Measurements from ENCODE around the gene SP4. TPM values are rescaled to one million over a fixed set of nuclear protein-coding genes. Genes with fewer than 3 reads are reported as not detected.

SP4 gene
- 1 to 10 TPM in 11 of 12 donors, not detected in 1; 3.8 to 8.8 (median 7.2) TPM for polyA plus RNA-seq (ENCODE audit: insufficient read length in 12 of 12)
- long read RNA-seq, donor 1, result 0 reads
- long read RNA-seq, donor 2, full-length matches to known transcripts, result 2 of 2 reads
- long read RNA-seq, donor 2, partial matches to known transcripts, result 0 of 2 reads
- long read RNA-seq, donor 2, other reads (novel, unspliced or antisense), result 0 of 2 reads
- long read RNA-seq, donor 3, result 0 reads
- long read RNA-seq, donor 4, full-length matches to known transcripts, result 1 of 1 reads
- long read RNA-seq, donor 4, partial matches to known transcripts, result 0 of 1 reads
- long read RNA-seq, donor 4, other reads (novel, unspliced or antisense), result 0 of 1 reads
- long read RNA-seq, donor 5, full-length matches to known transcripts, result 1 of 6 reads
- long read RNA-seq, donor 5, partial matches to known transcripts, result 5 of 6 reads
- long read RNA-seq, donor 5, other reads (novel, unspliced or antisense), result 0 of 6 reads
- long read RNA-seq, donor 6, result 0 reads
- long read RNA-seq, donor 7, result 0 reads
- long read RNA-seq, donor 8, full-length matches to known transcripts, result 1 of 1 reads
- long read RNA-seq, donor 8, partial matches to known transcripts, result 0 of 1 reads
- long read RNA-seq, donor 8, other reads (novel, unspliced or antisense), result 0 of 1 reads
- long read RNA-seq, donor 9, result 0 reads
- long read RNA-seq, donor 10, result 0 reads
- long read RNA-seq, donor 11, full-length matches to known transcripts, result 1 of 1 reads
- long read RNA-seq, donor 11, partial matches to known transcripts, result 0 of 1 reads
- long read RNA-seq, donor 11, other reads (novel, unspliced or antisense), result 0 of 1 reads

GRCh38 chr7:21427871-21428658 lies at the start of gene SP4:
Gene SP4, plus strand, starts transcription at chr7:21428083. Its CDS starts 169 bp downstream, at chr7:21428252.
- peak; percentile 91 for DNase-seq

DNA sequence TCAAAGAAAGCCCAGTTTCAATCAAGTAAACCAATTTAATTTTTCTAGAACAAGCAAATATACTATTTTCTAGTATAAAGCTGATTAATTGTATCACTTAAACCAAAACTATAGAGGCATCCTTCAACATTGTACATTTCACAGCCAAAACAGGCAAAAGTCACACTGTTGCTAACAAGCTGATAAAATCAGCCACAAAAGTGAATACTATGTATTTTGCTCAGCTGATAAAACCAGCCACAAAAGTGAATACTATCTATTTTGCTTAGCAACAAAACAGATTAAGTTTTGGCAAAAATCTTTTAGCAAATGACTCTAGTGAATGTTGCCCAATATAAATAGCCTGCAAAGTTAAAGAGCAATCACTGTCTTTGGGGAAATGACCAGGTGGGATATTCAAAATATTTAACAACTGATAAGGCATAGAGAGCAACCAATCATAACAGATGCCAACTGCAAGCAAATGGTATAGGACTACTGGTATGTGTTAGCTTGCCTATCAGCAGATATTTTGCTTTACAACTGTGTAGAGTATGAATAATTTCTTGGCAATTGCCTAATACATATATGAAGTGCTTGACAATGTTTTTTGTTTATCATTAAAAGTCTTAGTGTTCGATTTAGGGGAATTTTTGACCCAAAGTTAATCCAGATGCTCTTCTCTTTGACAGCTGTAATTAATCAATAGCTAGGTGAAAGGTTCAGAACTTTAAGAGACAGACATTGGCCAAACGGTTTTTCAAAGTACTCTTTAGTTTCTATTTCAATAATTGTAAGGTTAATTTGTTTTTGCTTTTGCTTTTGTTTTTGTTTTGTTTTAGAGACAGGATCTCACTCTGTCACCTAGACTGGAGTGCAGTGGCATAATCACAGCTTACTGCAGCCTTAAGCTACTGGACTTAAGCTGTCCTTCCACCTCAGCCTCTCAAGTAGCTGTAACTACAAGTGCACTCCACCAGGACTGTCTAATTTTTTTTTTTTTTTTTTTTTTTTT lies 44.4 kb upstream of the SP4 start:
- no peak for DNase-seq

- no peak for DNase-seq
Observed at GRCh38 chr7:21393937-21394336, 33.9 kb upstream of the SP4 start.

GRCh38 chr7:21401944-21402343 lies 25.9 kb upstream of the SP4 start:
- no peak for DNase-seq

GRCh38 chr7:21407796-21408480 lies 19.9 kb upstream of the SP4 start:
- DNase-seq, result no peak

- no peak for DNase-seq
Observed at GRCh38 chr7:21408481-21408820, 19.4 kb upstream of the SP4 start.

GRCh38 chr7:21412410-21412851 lies 15.5 kb upstream of the SP4 start:
- DNase-seq, result no peak

DNA sequence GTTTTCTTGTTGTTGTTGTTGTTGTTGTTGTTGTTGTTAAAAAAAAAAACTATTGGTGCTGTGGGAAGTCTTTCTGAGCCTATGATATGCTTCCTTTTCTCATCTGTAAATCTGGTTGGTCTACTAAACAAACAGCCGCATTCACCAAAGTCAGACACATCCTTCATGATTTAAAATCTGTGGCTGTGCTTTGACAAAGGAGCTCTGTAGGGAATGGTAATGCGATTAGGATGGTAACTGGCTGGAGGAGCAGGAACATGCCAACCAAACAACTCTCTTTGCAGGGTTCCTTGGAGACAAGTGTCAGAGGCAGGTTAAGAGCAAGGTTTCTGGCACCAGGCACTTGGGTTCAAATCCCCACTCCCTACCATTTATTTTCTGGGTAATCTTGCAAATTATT lies 14.9 kb upstream of the SP4 start:
- DNase-seq, result no peak

DNA sequence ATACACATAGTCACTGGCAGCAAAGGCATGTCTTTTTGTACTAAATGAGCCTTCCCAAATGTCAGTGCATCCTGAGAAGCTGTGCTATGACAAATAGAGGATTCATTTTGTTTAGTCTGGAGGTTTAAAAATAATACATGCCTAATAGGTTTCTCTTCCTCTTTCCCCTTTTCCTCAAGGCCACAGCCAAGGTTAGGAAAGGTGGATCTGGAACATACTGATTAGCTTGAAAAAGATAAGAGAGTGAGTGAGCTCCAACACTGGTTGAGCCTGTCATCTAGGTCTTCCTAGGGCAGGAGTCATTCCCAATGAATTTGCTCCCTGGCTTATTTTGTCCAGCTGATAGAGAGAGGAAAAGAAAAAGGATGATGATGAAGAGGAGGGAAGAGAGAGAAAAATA lies 14.4 kb upstream of the SP4 start:
- DNase-seq, result no peak

- no peak for DNase-seq
Observed at GRCh38 chr7:21414795-21415393, 13.0 kb upstream of the SP4 start.

DNA sequence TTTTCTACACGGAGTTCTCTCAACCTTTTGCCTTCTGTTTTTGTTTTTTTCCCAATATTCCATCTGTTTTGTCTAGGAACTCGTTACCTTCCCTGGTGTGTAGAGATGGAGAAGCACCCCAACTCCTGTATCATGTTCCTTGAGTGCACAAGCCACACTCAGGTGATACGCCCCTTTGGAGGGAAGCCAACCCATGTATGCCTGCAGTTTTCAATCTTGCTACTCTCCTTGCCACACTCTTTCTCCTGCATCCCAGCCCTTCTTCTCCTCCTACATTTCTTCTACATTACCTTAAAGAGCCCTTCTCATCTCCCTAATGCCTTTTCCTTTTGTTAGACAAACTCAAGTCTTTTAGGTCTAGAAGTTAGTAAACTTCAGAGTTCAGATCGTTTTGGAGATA lies 10.2 kb upstream of the SP4 start:
- no peak for DNase-seq

DNA sequence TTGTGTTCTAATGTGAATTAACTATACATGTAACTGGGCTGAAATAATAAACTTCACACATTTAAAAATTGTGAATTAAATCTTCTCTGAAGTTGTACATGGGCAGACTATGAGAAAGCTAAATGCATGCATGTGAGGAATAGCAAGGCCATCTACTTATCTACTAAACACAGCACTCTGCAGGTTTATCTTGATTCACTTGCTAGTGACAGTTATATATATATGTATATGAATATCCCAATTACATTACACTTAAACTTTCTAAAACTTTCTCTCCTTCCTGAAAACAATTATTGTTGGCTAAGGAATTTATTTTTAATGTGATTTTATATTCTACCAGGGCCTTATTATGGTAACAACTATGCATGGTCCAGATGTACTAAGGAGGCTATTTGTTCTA lies 5.1 kb upstream of the SP4 start:
- no peak for DNase-seq

- DNase-seq, result no peak
Observed at GRCh38 chr7:21425290-21425689, 2.6 kb upstream of the SP4 start.

DNA sequence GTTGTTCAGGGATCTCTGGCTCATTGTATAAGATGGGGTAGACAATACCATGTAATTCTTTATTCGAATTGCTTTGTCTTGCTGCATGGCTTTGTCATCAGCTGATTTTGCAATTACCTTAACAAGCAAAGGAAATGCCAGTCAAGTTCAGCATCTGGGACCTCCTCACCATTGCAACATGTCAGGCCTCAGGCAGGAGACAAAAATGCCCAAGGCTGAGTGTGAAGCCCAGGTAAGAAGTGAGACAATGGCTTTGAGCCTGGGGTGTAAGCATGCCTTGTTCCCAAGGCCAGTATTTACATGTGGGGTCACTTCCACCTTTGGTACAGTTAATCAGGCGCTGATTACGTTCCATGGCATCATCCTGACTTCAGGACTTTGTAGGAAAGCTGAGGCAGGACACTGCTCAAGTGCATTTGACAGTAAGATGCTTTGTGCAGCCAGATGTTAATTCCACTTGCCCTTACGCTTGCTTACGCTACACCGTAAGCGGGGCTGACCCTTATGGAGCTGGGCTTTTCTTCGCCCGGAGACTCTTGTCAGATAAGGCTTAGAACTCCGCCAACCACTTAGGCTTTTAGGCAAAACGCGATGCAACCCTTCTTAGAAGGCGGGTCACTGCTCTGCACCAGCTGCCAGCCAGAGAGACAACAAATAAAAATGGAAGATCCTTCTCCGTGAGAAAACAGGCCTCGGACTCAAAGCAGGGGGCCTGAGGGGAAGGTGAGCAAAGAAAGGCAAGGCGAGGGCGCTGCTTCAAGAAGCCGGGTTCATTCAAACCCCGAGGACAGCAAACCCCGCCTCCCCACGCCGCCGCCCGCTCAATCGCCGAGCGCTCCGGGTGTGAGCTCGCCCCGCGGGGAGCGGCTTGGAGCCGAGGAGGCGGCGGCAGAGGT lies 1.3 kb upstream of the SP4 start:
- no peak for DNase-seq

- peak; percentile 98 for DNase-seq
Observed at GRCh38 chr7:21427182-21427870, 557 bp upstream of the SP4 start.

GRCh38 chr7:21428659-21428941 lies 717 bp downstream of the SP4 start:
- no peak for DNase-seq

DNA sequence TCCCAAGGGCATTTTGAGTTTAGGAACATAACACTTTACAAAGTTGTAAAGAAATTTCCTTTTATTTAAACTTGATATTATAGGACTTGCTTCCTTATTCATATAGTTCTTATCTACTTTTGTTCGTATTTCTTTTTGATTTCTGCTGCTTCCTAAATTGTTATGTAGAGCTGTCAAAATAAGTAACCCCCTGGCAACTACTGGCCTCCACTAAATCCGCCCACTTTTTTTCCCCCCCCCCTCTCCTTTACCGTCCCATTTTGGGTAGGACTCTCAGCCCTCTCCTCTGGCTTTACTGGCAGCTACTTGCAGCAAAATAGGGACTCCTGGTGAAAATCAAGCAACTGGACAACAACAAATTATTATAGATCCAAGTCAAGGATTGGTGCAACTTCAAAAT lies 1.1 kb downstream of the SP4 start:
- DNase-seq, result no peak

DNA sequence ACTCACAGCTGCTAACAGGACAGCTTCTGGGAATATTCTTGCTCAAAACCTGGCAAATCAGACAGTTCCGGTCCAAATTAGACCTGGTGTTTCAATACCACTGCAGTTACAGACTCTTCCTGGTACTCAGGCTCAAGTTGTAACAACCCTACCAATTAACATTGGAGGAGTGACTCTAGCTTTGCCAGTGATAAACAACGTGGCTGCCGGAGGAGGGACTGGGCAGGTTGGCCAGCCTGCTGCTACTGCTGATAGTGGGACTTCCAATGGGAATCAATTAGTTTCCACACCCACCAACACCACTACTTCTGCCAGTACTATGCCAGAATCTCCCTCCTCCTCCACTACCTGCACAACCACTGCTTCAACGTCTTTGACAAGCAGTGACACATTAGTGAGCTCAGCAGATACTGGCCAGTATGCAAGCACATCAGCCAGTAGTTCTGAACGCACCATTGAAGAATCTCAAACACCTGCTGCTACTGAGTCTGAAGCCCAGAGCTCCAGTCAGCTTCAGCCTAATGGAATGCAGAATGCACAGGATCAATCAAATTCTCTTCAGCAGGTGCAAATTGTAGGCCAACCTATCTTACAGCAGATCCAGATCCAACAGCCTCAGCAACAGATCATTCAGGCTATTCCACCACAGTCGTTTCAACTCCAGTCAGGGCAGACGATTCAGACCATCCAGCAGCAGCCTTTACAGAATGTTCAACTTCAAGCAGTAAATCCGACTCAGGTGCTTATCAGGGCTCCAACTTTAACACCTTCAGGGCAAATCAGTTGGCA lies 2.1 kb downstream of the SP4 start:
- DNase-seq, result no peak

Data from muscle of arm (tissue), 14 donors.